Measurements from ENCODE around the gene PATL2. TPM values are rescaled to one million over a fixed set of nuclear protein-coding genes. Genes with fewer than 3 reads are reported as not detected.

Gene PATL2
- total RNA-seq, 1 donor from 2014 or later: not detected

DNA sequence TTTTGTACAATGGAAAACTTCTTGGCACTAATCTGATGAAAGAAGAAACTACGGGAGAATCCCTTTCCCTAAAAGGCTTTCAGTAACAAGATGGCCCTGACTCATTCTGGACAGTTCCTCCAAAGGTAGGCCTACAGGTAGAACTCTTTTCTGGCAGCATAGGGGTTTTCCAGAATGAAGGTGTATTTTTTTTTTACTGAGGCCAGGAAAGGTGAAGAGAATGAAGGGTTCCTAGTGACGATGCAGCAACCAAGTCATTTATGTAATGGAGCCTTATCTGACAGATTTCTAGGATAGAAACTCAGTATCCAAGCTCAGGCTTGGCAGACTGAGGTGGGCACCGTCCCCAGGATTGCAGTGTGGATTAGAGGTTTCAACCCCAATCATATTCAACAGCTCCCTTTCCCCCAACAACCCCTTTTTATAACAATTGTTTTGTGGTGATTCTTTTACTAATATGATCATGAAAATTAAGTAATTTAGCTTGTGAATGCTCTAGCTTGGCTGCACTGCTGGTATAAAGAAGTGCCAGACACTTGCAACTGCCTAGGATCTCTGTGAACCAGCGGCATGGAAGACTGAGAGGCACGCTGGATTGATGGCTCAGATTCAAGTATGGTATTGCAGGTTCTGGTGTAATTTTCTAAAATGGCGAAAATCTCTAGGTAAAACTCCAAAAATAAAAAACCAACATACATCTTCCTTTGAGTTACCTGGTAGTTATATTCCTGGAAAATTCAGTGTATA, 16.5 kb upstream of the PATL2 start:
- peaks cover 22% of the 10 kb centered on the region for H3K4me1 Mint-ChIP-seq
- DNase-seq (ENCODE audit: low spot score): no peak
- no peaks in the 10 kb centered on the region for H3K36me3 ChIP-seq
- no peak overlapping the region for H2AFZ ChIP-seq (replicated peaks)
- no peak overlapping the region for H3K4me2 ChIP-seq
- no peaks in the 10 kb centered on the region for H3K9me3 ChIP-seq (ENCODE audit: low read depth)
- no peaks in the 10 kb centered on the region for H3K4me1 ChIP-seq
- no peak for TF ChIP-seq EZH2 (IDR thresholded peaks at IDR 0.05)
- TF ChIP-seq, protein P1, sequence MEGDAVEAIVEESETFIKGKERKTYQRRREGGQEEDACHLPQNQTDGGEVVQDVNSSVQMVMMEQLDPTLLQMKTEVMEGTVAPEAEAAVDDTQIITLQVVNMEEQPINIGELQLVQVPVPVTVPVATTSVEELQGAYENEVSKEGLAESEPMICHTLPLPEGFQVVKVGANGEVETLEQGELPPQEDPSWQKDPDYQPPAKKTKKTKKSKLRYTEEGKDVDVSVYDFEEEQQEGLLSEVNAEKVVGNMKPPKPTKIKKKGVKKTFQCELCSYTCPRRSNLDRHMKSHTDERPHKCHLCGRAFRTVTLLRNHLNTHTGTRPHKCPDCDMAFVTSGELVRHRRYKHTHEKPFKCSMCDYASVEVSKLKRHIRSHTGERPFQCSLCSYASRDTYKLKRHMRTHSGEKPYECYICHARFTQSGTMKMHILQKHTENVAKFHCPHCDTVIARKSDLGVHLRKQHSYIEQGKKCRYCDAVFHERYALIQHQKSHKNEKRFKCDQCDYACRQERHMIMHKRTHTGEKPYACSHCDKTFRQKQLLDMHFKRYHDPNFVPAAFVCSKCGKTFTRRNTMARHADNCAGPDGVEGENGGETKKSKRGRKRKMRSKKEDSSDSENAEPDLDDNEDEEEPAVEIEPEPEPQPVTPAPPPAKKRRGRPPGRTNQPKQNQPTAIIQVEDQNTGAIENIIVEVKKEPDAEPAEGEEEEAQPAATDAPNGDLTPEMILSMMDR (IDR thresholded peaks at IDR 0.05): no peak
- H3K27ac Mint-ChIP-seq: no peak overlapping the region
- H3K36me3 Mint-ChIP-seq: peaks cover 12% of the 10 kb centered on the region
- H3K79me2 ChIP-seq (ENCODE audit: low read depth): no peaks in the 10 kb centered on the region
- H3K27ac ChIP-seq: no peak overlapping the region
- peak overlapping the region; percentile 58 for H3K4me3 Mint-ChIP-seq
- H3F3A ChIP-seq (ENCODE audit: low read depth): peaks cover 18% of the 10 kb centered on the region
- no peak overlapping the region for H3K9ac ChIP-seq
- H3K4me3 ChIP-seq: no peak overlapping the region
- H4K20me1 ChIP-seq (ENCODE audit: low read depth): no peaks in the 10 kb centered on the region
- no peaks in the 10 kb centered on the region for H3K9me3 Mint-ChIP-seq
- peaks cover 33% of the 10 kb centered on the region for H3K27me3 ChIP-seq
- H3K27me3 Mint-ChIP-seq (ENCODE audit: insufficient read depth, low read depth): peaks cover 4% of the 10 kb centered on the region

DNA sequence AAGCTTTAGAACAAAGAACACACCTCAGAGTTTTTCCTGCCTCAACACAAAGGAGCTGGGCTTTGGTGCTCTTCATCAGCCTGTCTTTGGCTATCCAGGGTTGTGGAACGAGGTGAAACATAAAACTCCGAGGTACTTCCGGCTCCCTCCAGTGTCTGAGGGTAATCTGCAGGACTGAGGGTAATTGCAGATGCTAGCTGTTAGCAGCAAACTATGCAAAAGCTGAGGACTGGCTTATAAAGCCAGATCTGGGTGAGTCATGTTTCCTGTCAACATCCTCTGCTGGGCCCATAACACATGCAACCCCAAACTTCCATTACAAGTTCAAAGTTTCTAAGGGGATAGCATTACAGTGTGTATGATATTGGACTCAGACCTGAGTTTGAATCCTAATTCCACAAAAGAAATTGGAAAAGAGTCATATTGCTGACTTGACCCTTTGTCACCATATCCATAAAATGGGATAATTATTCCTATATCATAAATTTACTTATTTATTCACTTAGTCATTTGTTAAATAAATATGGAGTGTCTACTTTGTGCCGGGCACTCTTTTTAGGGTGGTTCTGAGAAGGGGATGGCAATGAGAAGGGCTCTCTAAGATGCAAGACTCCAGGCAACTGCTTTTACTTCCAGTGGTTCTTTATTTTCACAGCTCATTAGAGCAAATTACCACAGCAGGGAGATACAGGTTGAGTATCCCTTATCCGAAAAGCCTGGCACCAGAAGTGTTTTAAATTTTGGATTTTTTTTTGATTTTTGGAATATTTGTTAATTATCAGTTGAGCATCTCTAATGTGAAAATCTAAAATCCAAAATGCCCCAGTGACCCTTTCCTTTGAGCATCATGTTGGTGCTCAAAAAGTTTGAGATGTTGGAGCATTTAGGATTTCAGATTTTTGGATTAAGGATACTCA, 15.7 kb upstream of the PATL2 start:
- Mint-ChIP-seq H3K4me1 (peaks cover 22% of the 10 kb centered on the region), H3K27ac (no peak overlapping the region), H3K36me3 (peaks cover 7% of the 10 kb centered on the region), H3K4me3 (no peak overlapping the region), H3K27me3 (ENCODE audit: insufficient read depth, low read depth) (peaks cover 4% of the 10 kb centered on the region), H3K9me3 (no peaks in the 10 kb centered on the region)
- Histone ChIP-seq H3K79me2 (ENCODE audit: low read depth) (no peaks in the 10 kb centered on the region), H3K4me3 (no peak overlapping the region), H3K9ac (no peak overlapping the region), H3F3A (ENCODE audit: low read depth) (peaks cover 18% of the 10 kb centered on the region), H4K20me1 (ENCODE audit: low read depth) (no peaks in the 10 kb centered on the region), H3K9me3 (ENCODE audit: low read depth) (no peaks in the 10 kb centered on the region), H3K4me2 (no peak overlapping the region), H3K27me3 (peaks cover 33% of the 10 kb centered on the region), H2AFZ (replicated peaks) (no peak overlapping the region), H3K36me3 (no peaks in the 10 kb centered on the region), H3K4me1 (no peaks in the 10 kb centered on the region), H3K27ac (no peak overlapping the region)
- TF ChIP-seq, protein P1 (IDR thresholded peaks at IDR 0.05): no peak
- no peak for TF ChIP-seq EZH2 (IDR thresholded peaks at IDR 0.05)
- TF ChIP-seq EZH2phosphoT487 (IDR thresholded peaks at IDR 0.05): no peak
- DNase-seq (ENCODE audit: low spot score): no peak

DNA sequence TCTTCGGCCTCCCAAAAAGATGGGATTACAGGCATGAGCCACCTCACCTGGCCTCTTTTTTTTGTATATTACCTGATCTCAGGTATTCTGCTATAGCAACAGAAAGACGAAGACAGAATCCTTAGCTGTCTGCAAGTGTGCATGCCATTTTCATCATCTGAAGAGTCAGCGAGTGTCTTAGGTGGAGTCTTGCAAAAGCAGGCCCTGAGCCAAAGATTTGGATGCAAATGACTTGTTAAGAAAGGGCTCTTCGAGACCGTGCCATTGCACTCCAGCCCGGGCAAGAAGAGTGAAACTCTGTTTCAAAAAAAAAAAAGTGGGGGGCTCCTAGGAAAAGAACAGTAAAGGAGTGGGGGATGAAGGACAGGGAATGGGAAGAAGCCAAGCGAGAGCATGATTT, 15.0 kb upstream of the PATL2 start:
- peaks cover 4% of the 10 kb centered on the region for H3K27me3 Mint-ChIP-seq (ENCODE audit: insufficient read depth, low read depth)

More for the DNA sequence above, 15.0 kb upstream of the PATL2 start:
- H3K4me1 Mint-ChIP-seq: peaks cover 22% of the 10 kb centered on the region
- no peaks in the 10 kb centered on the region for H3K9me3 ChIP-seq (ENCODE audit: low read depth)
- no peak overlapping the region for H2AFZ ChIP-seq (replicated peaks)
- H3K36me3 ChIP-seq: no peaks in the 10 kb centered on the region
- no peak overlapping the region for H3K27ac Mint-ChIP-seq
- H3K9ac ChIP-seq: no peak overlapping the region
- no peak for TF ChIP-seq EZH2phosphoT487 (IDR thresholded peaks at IDR 0.05)
- DNase-seq (ENCODE audit: low spot score): no peak
- H4K20me1 ChIP-seq (ENCODE audit: low read depth): no peaks in the 10 kb centered on the region
- H3K36me3 Mint-ChIP-seq: no peaks in the 10 kb centered on the region
- peaks cover 33% of the 10 kb centered on the region for H3K27me3 ChIP-seq
- no peaks in the 10 kb centered on the region for H3K79me2 ChIP-seq (ENCODE audit: low read depth)
- no peak overlapping the region for H3K4me3 Mint-ChIP-seq
- no peak overlapping the region for H3K27ac ChIP-seq
- peaks cover 18% of the 10 kb centered on the region for H3F3A ChIP-seq (ENCODE audit: low read depth)
- H3K4me1 ChIP-seq: no peaks in the 10 kb centered on the region
- no peak overlapping the region for H3K4me3 ChIP-seq
- H3K9me3 Mint-ChIP-seq: no peaks in the 10 kb centered on the region
- H3K4me2 ChIP-seq: no peak overlapping the region
